T47D (cell line): ENCODE results near the gene UBE2S.

ENCODE experiments used
- DNase-seq, 2 experiments: peaks; one replicate each; pipeline versions ENCODE4 v3.0.0 to v3.0.0-alpha.2; 2011 to 2012; ENCODE audit warnings: low read depth in 1 of 2, low spot score in 1 of 2
- JUND ChIP-seq: IDR thresholded peaks from 2 replicates; pipeline ENCODE4 v1.6.1; 2012; ENCODE audit warnings: low read depth
- in situ Hi-C: cut with HindIII; loops from 2 replicates; pipeline ENCODE4 v1.10.0; 2016; ENCODE audit warnings: low sequenced_read_pairs, low pct_unique_long_range_greater_than_20kb

UBE2S gene

GRCh38 chr19:55444646-55445045, 37.1 kb upstream of the UBE2S start:
- TF ChIP-seq JUND = no peak
- DNase-seq = no peak
- in situ Hi-C loops = no loop called here

GRCh38 chr19:55443824-55444480, 36.4 kb upstream of the UBE2S start:
- no peak for TF ChIP-seq JUND
- no peak for DNase-seq
- in situ Hi-C loops = no loop called here

GRCh38 chr19:55443045-55443823, 35.6 kb upstream of the UBE2S start, which contains the start of gene SHISA7:
TSS of gene SHISA7 (minus strand) at chr19:55443300. CDS start at chr19:55442863, 437 bp downstream.
- in situ Hi-C loops = no loop called here
- no peak for TF ChIP-seq JUND
- DNase-seq = no peak

- peak; percentile 55 to 65 for DNase-seq
- no peak for TF ChIP-seq JUND
- in situ Hi-C loops = no loop called here
Measured at GRCh38 chr19:55442372-55442961, 34.9 kb upstream of the UBE2S start.

- peak in 1 of 2 experiments; percentile 47 for DNase-seq
- no peak for TF ChIP-seq JUND
- in situ Hi-C loops = no loop called here
Measured at GRCh38 chr19:55441692-55442321, 34.2 kb upstream of the UBE2S start.

GRCh38 chr19:55441319-55441691, 33.7 kb upstream of the UBE2S start:
- no peak for TF ChIP-seq JUND
- DNase-seq = no peak
- in situ Hi-C loops = no loop called here

GRCh38 chr19:55440411-55441105, 33.0 kb upstream of the UBE2S start:
- TF ChIP-seq JUND = no peak
- in situ Hi-C loops = no loop called here
- DNase-seq = no peak

GRCh38 chr19:55439052-55439451, 31.5 kb upstream of the UBE2S start:
- in situ Hi-C loops = no loop called here

GRCh38 chr19:55437410-55437809, 29.8 kb upstream of the UBE2S start:
- no peak for TF ChIP-seq JUND
- in situ Hi-C loops = no loop called here
- peak; percentile 89 to 90 for DNase-seq

More at GRCh38 chr19:55439052-55439451, 31.5 kb upstream of the UBE2S start:
- TF ChIP-seq JUND = no peak
- DNase-seq = no peak

- DNase-seq = no peak
- in situ Hi-C loops = no loop called here
- TF ChIP-seq JUND = no peak
Measured at GRCh38 chr19:55436847-55437246, 29.3 kb upstream of the UBE2S start.

- in situ Hi-C loops = no loop called here
- TF ChIP-seq JUND = no peak
- DNase-seq = no peak
Measured at GRCh38 chr19:55435020-55435419, 27.4 kb upstream of the UBE2S start.

GRCh38 chr19:55434356-55434919, 26.9 kb upstream of the UBE2S start:
- in situ Hi-C loops = no loop called here
- no peak for TF ChIP-seq JUND
- DNase-seq = no peak
